Urothelium cell line (cell line): Measurements from ENCODE around the gene INCENP.
A peak's percentile ranks its signal among the peaks of the same experiment; 100 is the strongest.

Experiments used
- DNase-seq: peaks from one replicate; pipeline ENCODE4 v3.0.0; 2011; ENCODE audit warnings: low spot score, mixed read lengths
- FAIRE-seq: peaks from 2 replicates; lab custom pipeline; 2011; peaks lifted over from hg19 to GRCh38; lab: Jason Lieb, UNC

INCENP gene

GRCh38 chr11:62124186-62125113, 639 bp downstream of the INCENP start:
- DNase-seq (peak; percentile 42), FAIRE-seq (no peak)

DNA sequence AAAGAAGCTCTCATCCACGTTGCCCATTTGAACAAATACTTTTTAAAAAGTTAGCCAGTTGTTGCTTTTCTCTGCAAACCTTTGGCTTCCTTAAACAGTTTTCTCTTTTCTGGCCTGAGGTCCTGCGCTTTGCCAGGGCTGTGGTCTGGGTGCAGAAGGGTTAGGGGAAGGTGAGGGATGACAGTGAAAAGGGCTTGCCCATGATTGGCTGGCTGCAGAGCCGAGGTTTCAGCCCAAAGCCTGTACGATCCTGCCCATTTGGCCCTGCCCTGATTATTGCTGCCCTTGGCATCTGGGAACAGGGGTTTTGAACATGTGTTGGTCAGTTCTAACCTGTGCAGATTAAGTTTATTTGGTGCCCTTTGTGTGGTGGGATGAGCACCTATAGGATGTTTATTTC, 1.5 kb downstream of the INCENP start:
- no peak for FAIRE-seq
- DNase-seq, result no peak

DNA sequence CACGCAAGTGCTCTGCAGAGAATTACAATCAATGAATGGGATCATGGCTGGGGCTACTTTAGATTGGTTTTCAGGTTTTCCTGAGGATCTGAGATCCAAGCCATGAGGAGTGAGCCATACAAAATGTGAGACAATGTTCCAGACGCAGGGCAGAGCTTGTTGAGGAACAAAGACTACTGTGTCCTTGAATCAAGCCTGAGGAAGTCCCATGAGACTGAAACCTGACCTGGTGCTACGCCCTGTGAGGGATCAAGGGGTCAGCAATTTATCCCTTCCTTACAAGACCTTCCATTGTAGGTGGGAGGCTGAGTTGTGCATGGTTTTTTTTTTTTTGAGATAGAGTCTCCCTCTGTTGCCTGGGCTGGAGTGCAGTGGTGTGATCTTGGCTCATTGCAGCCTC, 2.1 kb downstream of the INCENP start:
- no peak for DNase-seq
- no peak for FAIRE-seq

GRCh38 chr11:62127426-62127825, 3.6 kb downstream of the INCENP start:
- FAIRE-seq (no peak), DNase-seq (no peak)

DNA sequence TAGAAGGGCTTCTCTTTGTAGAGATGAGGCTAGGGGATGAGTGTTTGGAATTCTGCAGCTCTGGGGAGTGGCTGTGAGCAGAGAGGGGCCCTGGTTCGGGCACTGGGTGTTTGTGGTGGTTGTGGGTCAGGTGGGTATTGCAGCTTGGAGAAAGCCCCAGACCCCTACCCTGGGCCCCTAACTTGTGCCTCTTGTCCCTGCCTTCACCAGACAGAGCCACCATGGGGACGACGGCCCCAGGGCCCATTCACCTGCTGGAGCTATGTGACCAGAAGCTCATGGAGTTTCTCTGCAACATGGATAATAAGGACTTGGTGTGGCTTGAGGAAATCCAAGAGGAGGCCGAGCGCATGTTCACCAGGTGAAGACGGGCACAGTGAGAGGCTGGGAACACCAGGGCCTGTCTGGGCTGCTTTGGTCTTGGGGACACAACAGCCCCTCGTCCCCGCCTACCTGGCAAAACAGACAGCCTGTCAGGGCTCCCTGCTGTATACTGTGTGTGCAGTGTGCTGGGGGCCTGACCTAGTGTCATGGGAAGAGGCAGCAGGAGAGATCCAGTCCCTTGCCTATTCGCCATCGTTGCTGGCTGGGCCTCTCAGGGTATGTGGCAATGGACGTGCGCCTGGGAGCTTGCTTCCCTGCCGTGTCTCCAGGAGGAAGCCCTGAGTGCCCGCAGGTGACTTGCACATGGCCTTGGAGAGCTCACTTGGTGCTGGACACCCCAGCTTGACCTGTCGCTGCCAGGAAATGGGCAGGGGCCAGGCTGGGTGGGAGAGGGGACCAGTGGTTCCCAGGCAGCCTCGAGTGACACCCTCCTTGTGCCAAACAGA, 4.3 kb downstream of the INCENP start:
- DNase-seq, result no peak
- no peak for FAIRE-seq

DNA sequence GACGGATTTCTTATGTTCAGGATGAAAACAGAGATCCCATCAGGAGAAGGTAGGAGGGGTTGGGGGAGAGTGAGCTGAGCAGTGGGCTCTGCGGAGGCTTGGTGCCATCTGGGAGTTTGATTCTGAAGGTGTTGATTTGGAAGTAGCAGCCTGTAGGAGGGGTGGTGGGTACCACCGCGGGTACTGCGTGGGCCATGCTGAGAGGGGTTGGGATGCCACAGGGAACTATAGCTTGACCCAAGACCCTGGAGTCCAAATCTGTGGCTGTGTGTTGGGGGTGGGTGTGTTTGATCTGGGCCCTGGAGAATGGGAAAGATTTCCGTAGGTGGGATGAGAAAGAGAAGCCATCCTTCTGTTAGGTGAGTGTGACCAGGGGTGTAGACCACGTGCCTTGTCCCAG, 5.0 kb downstream of the INCENP start:
- no peak for DNase-seq
- FAIRE-seq, result no peak

DNA sequence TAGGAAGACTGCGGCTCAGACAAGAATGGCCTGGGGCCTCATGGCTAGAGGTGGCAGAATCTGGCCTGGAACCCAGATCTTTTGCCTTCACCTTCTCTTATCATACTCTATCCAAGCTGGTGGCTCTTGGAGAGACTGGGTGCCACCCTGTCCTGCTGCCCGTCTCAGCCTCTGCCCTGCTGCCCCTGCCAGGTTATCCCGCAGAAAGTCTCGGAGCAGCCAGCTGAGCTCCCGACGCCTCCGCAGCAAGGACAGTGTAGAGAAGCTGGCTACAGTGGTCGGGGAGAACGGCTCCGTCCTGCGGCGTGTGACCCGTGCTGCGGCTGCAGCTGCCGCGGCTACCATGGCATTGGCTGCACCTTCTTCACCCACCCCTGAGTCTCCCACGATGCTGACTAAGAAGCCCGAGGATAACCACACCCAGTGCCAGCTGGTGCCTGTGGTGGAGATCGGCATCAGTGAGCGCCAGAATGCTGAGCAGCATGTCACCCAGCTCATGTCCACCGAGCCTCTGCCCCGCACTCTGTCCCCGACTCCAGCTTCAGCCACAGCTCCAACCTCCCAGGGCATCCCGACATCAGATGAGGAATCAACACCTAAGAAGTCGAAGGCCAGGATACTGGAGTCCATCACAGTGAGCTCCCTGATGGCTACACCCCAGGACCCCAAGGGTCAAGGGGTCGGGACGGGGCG, 5.9 kb downstream of the INCENP start:
- no peak for DNase-seq
- no peak for FAIRE-seq

DNA sequence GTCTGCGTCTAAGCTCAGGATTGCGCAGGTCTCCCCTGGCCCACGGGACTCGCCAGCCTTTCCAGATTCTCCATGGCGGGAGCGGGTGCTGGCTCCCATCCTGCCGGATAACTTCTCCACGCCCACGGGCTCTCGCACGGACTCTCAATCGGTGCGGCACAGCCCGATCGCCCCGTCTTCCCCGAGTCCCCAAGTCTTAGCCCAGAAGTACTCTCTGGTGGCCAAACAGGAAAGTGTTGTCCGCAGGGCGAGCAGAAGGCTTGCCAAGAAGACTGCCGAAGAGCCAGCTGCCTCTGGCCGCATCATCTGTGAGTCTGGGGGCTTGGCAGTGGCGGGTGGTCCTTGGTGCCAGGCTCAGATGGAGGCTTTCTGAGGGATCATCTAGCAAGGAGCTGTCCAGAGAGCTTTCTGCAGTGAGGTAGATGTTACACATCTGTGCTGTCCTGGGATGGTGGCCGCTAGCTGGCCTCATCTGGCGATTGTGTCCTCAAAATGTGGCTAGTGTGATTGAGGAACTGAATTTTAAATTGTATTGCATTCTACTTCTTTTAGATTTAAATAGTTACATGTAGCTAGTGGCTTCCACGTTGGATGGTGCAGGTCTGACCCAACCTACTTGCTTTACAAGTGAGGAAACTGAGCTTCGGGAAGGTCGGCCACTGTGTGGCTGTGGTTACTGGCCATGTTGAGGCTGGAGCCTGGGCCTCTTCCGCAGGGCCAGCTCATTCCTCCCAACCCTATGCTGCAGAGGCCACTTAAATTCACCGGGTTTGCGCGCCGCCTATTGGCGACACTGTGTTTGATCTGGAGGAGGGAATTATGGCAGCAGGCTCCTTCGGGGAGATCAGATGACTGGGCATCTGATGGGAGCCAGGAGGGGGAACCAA, 6.7 kb downstream of the INCENP start:
- FAIRE-seq, result no peak
- DNase-seq, result no peak

- no peak for FAIRE-seq
- no peak for DNase-seq
These were observed 7.3 kb downstream of the INCENP start for GRCh38 chr11:62131170-62131464.

GRCh38 chr11:62132191-62132590, 8.4 kb downstream of the INCENP start:
- no peak for DNase-seq
- FAIRE-seq, result no peak

GRCh38 chr11:62132689-62133293, 9.0 kb downstream of the INCENP start:
- DNase-seq, result no peak
- no peak for FAIRE-seq

DNA sequence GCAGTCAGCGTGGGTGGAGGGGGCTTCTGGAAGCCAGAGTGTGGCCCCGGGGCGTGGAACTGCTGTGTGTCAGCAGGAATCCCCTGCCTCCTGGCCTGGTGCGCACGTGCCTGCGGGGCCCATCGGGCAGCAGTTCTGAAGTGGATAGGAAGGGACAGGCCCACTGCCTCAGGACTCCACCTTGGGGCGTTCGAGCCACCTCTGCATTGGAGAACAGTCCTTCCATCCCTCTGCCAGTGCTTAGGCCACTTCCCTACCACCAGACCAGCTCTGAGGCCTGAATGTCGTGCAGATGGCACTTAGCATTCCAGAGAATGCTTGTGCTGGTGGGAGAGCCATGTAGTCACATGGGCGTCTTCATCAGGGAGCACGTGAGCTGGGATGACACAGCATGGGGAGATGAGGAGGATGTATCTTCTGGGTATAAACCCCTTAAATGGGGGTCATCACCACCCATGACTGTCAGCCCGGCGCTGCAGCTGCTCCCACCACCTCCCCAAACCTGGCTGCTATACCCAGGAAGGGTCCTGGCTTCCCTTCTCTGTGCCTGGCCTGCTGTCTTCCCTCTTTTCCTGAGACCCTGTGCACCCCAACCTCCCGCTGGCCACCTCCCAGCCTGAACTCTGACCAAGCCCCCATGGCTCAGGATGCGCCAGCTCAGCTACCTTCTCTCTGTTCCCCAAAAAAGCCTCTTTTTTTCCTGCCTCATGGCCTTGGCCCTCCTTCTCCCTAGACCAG, 9.7 kb downstream of the INCENP start:
- no peak for DNase-seq
- no peak for FAIRE-seq

- no peak for FAIRE-seq
These were observed 13.6 kb downstream of the INCENP start for GRCh38 chr11:62137276-62137861.

DNA sequence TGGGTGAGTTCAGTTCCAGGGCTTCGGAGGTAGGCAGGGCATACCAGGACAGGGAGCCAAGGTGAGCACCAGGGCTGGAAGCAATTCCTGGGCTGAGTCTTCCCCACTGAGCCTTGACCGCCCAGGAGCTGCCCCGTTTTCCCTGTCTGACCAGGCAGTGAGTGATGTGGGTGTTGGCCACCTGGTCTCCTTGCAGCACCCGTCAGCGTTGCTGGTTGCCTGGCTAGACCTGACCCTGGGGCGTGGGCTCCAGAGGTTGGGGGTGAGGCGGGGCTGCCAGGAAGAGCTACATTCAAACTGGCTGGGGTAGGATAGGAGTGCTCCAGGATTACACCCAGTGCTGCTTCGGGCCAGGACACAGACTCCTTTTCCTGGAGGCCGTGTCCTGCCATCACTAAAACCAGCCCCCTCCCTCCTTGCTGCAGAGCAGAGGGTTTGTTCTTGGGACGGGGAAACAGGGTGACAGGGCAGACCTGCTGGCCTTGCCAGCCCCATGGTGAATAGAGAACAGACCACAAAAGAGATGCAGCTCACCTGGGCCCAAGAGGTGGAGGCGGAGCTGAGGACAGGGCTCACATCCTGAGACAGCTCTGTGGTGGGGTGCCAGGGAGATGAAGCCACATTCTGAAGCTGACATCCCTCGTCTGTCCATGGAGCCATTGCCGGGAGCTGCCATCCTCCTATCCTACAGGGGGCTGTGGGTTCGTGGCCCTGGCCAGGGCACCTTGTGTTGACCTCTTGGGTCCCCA, 14.2 kb downstream of the INCENP start:
- no peak for DNase-seq
- FAIRE-seq, result no peak

More at GRCh38 chr11:62137276-62137861, 13.6 kb downstream of the INCENP start:
- no peak for DNase-seq

GRCh38 chr11:62138630-62139425, 15.0 kb downstream of the INCENP start:
- FAIRE-seq (no peak), DNase-seq (no peak)

DNA sequence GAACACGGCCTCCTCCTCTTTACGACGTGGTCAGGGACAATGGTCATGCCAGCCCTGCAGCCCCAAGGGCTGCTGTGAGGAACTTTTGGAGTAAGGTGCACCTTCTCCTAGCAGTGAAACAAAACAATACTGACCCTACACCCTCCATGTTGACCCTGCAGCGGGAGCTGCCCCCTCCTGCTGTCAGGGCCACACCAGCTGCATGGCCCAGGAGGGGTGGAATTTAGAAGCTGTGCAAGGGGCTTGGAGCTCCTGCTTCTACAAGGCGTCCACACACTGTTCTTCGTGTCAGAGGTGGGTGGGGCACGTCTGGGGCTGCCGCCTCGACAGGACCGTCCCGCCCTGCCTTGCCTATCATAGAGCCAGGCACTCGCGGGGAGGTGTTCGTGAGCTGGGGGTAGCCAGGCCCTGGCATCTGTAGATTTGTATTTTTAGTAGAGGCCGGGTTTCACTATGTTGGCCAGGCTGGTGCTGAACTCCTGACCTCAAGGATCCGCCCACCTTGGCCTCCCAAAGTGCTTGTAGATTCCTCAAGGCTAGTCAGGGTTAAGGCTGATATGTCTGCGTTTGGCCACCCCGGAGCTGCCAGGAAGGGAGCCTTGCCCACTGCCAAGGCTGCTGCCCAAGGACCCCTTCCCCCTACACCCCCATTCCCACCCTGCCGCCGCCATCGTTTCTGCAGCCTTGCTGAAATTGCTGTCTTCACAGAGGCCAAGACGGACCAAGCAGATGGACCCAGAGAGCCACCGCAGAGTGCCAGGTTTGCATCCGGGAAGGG, 15.9 kb downstream of the INCENP start:
- FAIRE-seq, result no peak
- no peak for DNase-seq
